Activated T-cell treated with anti-CD3 and anti-CD28 coated beads, Interleukin-2, amount 50 U/mL, for 1 hour (primary cell): Measurements from ENCODE around the gene FBP1.

ENCODE experiments used
- DNase-seq: peaks from one replicate; pipeline ENCODE4 v3.0.0-alpha.2; 2020

The FBP1 gene

GRCh38 chr9:94655739-94656138 is 16.4 kb upstream of the FBP1 start:
- no peak for DNase-seq

GRCh38 chr9:94654165-94654894 is 15.0 kb upstream of the FBP1 start:
- no peak for DNase-seq

DNA sequence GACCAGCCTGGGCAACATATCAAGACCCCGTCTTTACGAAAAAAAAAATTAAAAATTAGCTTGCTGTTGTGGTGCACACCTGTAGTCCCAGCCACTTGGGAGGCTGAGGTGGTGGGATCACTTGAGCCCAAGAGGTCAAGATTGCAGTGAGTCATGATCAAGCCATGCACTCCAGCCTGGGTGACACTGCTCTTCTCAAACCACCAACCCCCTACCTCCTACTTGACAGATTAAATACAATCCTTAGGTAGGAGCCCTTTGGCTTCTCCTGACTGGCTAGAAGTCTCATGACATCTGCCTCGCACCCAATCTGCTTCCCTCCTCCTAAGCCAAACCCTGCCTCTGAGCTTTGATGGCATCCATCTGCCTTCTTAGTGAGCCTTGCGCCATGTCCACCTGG is 11.6 kb upstream of the FBP1 start:
- DNase-seq = no peak

- no peak for DNase-seq
Measured at GRCh38 chr9:94649100-94649819, 9.9 kb upstream of the FBP1 start.

GRCh38 chr9:94648185-94648584 is 8.9 kb upstream of the FBP1 start:
- no peak for DNase-seq

GRCh38 chr9:94645901-94646300 is 6.6 kb upstream of the FBP1 start:
- DNase-seq = no peak

DNA sequence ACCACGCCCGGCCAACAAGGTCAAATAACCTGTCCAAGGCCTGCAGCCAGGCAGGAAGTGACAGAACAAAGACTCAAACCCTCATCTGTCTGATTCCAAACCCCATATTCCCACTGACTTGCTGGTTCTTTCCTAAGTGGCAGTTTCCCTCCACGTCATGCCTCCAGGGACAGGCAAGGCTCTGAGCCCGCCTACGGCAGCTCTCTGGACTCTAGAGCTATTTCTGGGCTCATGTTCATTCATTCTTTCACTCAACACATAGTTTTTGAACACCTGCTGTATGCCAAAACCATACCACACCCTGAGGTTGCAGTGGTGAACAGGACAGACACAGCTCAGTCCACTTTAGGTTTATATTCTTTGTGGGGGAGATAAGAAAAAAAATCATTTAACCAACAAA is 5.2 kb upstream of the FBP1 start:
- no peak for DNase-seq

GRCh38 chr9:94643741-94644140 is 4.4 kb upstream of the FBP1 start:
- DNase-seq = no peak

DNA sequence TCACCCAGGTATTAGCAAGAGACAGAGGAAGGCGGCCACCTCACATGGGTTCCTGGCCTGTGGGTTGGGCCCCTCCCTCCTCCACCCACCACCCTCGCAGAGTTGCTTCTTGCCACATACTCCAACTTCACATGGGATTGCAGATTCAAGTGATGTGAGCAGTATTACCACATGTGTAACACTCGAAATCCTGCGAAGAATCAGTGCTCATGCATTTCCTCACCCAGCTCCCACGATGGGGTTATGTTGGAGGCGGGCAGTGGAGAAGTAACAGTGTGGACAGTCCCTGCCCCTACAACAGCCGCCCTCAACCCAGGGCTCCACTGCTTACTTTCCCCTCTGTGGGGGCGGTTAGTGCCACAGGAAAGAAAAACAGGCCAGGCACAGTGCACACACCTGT is 3.9 kb upstream of the FBP1 start:
- no peak for DNase-seq

GRCh38 chr9:94642501-94642900 is 3.2 kb upstream of the FBP1 start:
- DNase-seq = no peak

- no peak for DNase-seq
Measured at GRCh38 chr9:94639999-94640376, 670 bp upstream of the FBP1 start.

GRCh38 chr9:94638335-94639060 is 820 bp downstream of the FBP1 start:
- no peak for DNase-seq

GRCh38 chr9:94632737-94633136 is 6.6 kb downstream of the FBP1 start:
- DNase-seq = no peak

DNA sequence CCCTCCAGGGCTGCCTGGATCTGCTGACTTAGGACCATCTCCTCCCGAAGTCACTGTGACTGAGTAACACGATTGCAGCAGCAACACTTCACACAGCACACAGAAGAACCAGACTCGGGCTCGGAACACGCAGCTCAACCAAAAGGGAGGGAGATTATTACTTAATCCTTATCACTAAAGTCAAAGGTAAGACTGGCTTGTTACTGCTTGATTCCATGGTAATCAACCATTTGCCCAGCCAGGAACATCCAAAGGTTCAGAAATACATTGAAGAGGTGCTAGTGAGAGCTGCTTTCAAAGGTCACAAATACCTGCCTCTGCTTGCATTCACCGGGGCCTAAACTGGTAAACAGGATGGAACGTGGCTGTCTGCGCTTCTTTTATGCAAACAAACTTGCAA is 7.7 kb downstream of the FBP1 start:
- DNase-seq = no peak

- DNase-seq = no peak
Measured at GRCh38 chr9:94630833-94631232, 8.5 kb downstream of the FBP1 start.

GRCh38 chr9:94630281-94630680 is 9.0 kb downstream of the FBP1 start:
- DNase-seq = no peak

DNA sequence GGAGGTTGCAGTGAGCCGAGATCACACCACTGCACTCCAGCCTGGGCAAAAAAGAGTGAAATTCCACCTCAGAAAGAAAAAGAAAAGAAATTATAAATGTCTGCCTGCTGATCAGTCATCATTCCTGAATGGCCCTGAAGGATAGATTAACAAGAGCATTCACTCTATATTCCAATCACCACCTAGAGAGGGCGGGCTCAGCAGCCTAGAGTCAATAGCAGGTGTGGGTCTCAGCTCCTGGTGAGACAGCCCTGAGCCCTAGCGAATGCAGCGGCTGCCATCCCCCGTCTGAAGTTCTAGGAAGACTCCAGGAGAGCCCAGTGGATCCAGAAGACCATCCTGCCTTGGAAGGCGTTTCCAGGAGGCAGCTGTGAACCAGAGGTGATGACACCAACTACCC is 12.0 kb downstream of the FBP1 start:
- DNase-seq = no peak

- DNase-seq = no peak
Measured at GRCh38 chr9:94625835-94626234, 13.5 kb downstream of the FBP1 start.

GRCh38 chr9:94624629-94625028 is 14.7 kb downstream of the FBP1 start:
- DNase-seq = no peak

- DNase-seq = no peak
Measured at GRCh38 chr9:94623253-94623652, 16.1 kb downstream of the FBP1 start.

- no peak for DNase-seq
Measured at GRCh38 chr9:94622087-94622800, 17.1 kb downstream of the FBP1 start.

DNA sequence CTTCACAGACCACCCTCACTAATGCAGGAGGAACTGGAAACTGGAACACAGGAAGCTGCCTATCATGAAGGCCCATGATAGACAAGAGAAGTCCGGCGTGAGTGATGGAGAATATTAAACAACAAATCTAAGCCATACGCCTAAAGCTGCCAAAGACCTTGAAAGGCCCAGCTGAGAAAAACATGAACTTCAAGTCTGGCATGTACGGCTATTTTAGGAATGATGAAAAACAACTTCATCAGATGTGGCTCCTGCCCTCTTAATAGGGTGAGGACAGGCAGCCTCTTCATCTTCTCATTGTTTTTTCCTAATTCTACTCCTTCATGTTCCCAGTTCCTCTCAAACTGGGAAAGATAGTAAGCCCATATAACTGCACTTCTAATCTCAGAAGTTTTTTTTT is 20.3 kb downstream of the FBP1 start:
- DNase-seq = no peak

- DNase-seq = no peak
Measured at GRCh38 chr9:94613003-94613402, 26.3 kb downstream of the FBP1 start.
